Stimulated activated CD8-positive, alpha-beta memory T cell treated with anti-CD3 and anti-CD28 coated beads, Interleukin-4, amount 100 ng/mL, for 48 hours (primary cell): ENCODE results near the gene AIFM3.

Source experiments
- DNase-seq: peaks from one replicate; pipeline ENCODE4 v3.0.0-alpha.2; 2020

AIFM3 gene

DNA sequence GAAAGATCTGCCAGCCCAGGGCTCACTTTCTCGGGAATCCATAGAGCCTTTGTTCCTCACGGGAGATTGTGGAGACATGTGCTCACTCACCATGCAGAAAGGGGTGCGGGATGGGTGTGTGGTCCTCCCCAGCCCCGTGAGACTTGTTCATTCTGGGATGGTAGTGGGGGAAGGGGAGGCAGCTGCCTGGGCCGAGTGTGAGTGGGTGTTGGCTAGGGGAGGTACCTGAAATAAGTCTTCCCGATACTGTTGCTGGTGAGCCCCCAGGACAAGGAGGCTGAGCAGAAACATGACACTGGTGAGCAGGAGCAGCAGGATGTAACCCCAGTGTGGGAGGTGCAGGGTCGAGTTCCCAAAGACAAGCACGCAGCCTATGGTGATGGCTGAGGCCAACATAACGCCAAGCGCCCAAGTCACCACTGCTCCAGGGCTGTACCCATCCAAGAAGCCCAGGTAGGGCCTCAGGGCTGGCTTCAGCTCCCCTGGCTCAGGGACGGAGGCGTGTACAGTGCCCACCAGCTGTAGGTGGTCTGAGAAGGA, 62.5 kb downstream of the AIFM3 start:
- DNase-seq, result no peak

GRCh38 chr22:21030032-21030431, 63.0 kb downstream of the AIFM3 start:
- DNase-seq, result no peak
